Suprapubic skin (tissue), 3 donors: ENCODE results near the gene FETUB.

Experiments
- CTCF ChIP-seq, 2 donors: fragments of 200-600 bp in 1 of 2; fragments of 450-650 bp in 1 of 2; sonication (generic) in 1 of 2; IDR thresholded peaks; one replicate each; pipeline ENCODE4 v1.5.1; 2016 to 2019; ENCODE audit warnings: antibody characterized with exemption in 2 of 2, mild to moderate bottlenecking in 1 of 2, moderate library complexity in 1 of 2
- POLR2AphosphoS5 ChIP-seq, 3 donors: sonication (generic); formaldehyde crosslinking; IDR thresholded peaks; one replicate each; pipeline ENCODE4 v1.6.1; 2017; ENCODE audit warnings: antibody characterized with exemption in 3 of 3

DNA sequence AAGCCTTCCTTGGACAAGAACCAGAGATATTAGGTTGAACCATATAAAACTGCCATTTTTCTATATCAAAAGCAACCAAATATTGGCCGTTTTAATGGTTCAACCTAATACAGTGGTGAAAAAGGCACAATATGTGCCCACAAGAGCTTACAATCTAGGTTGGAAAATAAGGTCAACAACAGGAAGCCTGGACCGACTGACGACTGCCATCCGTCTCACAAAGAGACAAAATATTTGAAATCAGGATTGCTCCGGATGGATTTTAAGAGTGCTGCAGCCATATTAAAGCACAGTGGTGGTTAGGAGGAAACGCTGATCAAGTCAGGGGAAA is 26.0 kb upstream of the FETUB start:
- TF ChIP-seq CTCF (IDR thresholded peaks at IDR 0.05): no peak
- TF ChIP-seq POLR2AphosphoS5 (IDR thresholded peaks at IDR 0.05): no peak
